H1 (cell line): ENCODE measurements around the gene NMRK1. TPM values are rescaled to one million over a fixed set of nuclear protein-coding genes. Genes with fewer than 3 reads are reported as not detected.

Source experiments
- BACH1 ChIP-seq: IDR thresholded peaks from 2 replicates; pipeline ENCODE4 v1.6.1; 2012; ENCODE audit warnings: low read length, improper control_type of control experiment
- CEBPB ChIP-seq: IDR thresholded peaks from 2 replicates; pipeline ENCODE4 v1.6.1; 2012; ENCODE audit warnings: low read depth, low read length
- CHD1 ChIP-seq: IDR thresholded peaks from 2 replicates; pipeline ENCODE4 v1.6.1; 2012; ENCODE audit warnings: low read depth, low read length, improper control_type of control experiment
- CREB1 ChIP-seq: IDR thresholded peaks from 2 replicates; pipeline ENCODE4 v1.6.1; 2012; ENCODE audit warnings: inconsistent platforms
- EP300 ChIP-seq, 2 experiments: IDR thresholded peaks; 1 replicate in 1 of 2; 2 replicates in 1 of 2; pipeline ENCODE4 v1.6.1; 2011 to 2012; ENCODE audit warnings: low read depth in 2 of 2, low read length in 2 of 2, mild to moderate bottlenecking in 2 of 2, borderline replicate concordance in 1 of 2, inconsistent platforms in 1 of 2, moderate library complexity in 1 of 2
- HDAC2 ChIP-seq, 2 experiments: fragments of 300-600 bp in 1 of 2; sonication (generic) in 1 of 2; IDR thresholded peaks; 2 replicates each; pipeline ENCODE4 v1.6.1; 2011 to 2012; ENCODE audit warnings: low read depth in 2 of 2, low read length in 2 of 2, mild to moderate bottlenecking in 2 of 2, moderate library complexity in 2 of 2, borderline replicate concordance in 1 of 2, inconsistent platforms in 1 of 2
- KDM1A ChIP-seq: fragments of 200-600, 300-600 bp; sonication (generic); IDR thresholded peaks from 2 replicates; pipeline ENCODE4 v1.7.1; 2016; ENCODE audit warnings: mild to moderate bottlenecking, low read length, borderline replicate concordance
- MAFK ChIP-seq: IDR thresholded peaks from 2 replicates; pipeline ENCODE4 v1.6.1; 2012; ENCODE audit warnings: low read depth, mild to moderate bottlenecking, improper control_type of control experiment, low read length
- RAD21 ChIP-seq, 2 experiments: IDR thresholded peaks in 1 of 2; conservative IDR thresholded peaks in 1 of 2; 2 replicates each; pipeline ENCODE4 v1.6.1; 2011; ENCODE audit warnings: low read depth in 2 of 2, low read length in 2 of 2, improper control_type of control experiment in 1 of 2, inconsistent platforms in 1 of 2, mild to moderate bottlenecking in 1 of 2, moderate library complexity in 1 of 2
- SP4 ChIP-seq: IDR thresholded peaks from 2 replicates; pipeline ENCODE4 v1.6.1; 2012; ENCODE audit warnings: low read length, inconsistent platforms
- TCF12 ChIP-seq: IDR thresholded peaks from 2 replicates; pipeline ENCODE4 v1.6.1; 2011; ENCODE audit warnings: low read depth, mild to moderate bottlenecking, low read length
- polyA plus RNA-seq, 7 experiments: library from polyadenylated mRNA; depleted of rRNA in 3 of 7; stranded (reverse) in 5 of 7; unstranded in 2 of 7; fragments of >200 nt in 5 of 7; fragments of 200-250 nt in 2 of 7; gene quantifications; 1 replicate in 5 of 7; 2 replicates in 1 of 7; 4 replicates in 1 of 7; pipeline versions ENCODE4 v1.2.1 to v1.2.3, GENCODE V29; 2011 to 2013; ENCODE audit warnings: missing spikeins in 2 of 7, mixed read lengths in 2 of 7
- total RNA-seq: library from RNA; stranded (reverse); fragmentation: NEBNext Ultra II Directional; extraction: Animal tissue kit (Norgen Biotek cat#: 25700); gene quantifications from 2 replicates; pipeline ENCODE4 v1.2.1, GENCODE V29; 2021
- TF ChIP-seq, protein P1 (sequence below): fragments of 300-600 bp; sonication (generic); IDR thresholded peaks from 2 replicates; pipeline ENCODE4 v1.7.1; 2012; ENCODE audit warnings: low read length, moderate library complexity, mild to moderate bottlenecking, inconsistent platforms; ENCODE audit not compliant: insufficient replicate concordance

NMRK1 gene
- total and polyA plus RNA-seq, 2 of the 8 experiments (the other 6 are each of a cell fraction or from before 2014, with no cell fraction given): 5.8 to 8.1 TPM

DNA sequence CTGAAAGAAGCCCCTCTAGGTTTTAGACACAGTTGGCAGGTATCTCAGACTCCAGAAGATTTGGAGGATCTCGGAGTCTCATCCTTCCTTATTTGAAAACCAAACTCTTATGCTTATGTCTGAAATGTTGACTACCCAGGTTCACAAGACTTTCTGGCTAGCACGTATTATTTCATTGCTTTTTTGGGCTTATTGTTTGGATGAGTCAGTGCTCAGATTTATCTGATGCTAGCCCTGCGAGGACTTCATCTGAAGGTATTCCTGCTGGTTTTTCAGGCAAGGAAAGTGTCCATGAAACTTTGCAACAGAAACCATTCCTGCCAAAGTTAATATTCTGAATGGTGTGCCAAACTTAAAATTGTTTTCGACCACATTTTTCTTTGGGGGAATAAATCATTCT, 8.8 kb upstream of the NMRK1 start (continued):
- TF ChIP-seq, protein P1, sequence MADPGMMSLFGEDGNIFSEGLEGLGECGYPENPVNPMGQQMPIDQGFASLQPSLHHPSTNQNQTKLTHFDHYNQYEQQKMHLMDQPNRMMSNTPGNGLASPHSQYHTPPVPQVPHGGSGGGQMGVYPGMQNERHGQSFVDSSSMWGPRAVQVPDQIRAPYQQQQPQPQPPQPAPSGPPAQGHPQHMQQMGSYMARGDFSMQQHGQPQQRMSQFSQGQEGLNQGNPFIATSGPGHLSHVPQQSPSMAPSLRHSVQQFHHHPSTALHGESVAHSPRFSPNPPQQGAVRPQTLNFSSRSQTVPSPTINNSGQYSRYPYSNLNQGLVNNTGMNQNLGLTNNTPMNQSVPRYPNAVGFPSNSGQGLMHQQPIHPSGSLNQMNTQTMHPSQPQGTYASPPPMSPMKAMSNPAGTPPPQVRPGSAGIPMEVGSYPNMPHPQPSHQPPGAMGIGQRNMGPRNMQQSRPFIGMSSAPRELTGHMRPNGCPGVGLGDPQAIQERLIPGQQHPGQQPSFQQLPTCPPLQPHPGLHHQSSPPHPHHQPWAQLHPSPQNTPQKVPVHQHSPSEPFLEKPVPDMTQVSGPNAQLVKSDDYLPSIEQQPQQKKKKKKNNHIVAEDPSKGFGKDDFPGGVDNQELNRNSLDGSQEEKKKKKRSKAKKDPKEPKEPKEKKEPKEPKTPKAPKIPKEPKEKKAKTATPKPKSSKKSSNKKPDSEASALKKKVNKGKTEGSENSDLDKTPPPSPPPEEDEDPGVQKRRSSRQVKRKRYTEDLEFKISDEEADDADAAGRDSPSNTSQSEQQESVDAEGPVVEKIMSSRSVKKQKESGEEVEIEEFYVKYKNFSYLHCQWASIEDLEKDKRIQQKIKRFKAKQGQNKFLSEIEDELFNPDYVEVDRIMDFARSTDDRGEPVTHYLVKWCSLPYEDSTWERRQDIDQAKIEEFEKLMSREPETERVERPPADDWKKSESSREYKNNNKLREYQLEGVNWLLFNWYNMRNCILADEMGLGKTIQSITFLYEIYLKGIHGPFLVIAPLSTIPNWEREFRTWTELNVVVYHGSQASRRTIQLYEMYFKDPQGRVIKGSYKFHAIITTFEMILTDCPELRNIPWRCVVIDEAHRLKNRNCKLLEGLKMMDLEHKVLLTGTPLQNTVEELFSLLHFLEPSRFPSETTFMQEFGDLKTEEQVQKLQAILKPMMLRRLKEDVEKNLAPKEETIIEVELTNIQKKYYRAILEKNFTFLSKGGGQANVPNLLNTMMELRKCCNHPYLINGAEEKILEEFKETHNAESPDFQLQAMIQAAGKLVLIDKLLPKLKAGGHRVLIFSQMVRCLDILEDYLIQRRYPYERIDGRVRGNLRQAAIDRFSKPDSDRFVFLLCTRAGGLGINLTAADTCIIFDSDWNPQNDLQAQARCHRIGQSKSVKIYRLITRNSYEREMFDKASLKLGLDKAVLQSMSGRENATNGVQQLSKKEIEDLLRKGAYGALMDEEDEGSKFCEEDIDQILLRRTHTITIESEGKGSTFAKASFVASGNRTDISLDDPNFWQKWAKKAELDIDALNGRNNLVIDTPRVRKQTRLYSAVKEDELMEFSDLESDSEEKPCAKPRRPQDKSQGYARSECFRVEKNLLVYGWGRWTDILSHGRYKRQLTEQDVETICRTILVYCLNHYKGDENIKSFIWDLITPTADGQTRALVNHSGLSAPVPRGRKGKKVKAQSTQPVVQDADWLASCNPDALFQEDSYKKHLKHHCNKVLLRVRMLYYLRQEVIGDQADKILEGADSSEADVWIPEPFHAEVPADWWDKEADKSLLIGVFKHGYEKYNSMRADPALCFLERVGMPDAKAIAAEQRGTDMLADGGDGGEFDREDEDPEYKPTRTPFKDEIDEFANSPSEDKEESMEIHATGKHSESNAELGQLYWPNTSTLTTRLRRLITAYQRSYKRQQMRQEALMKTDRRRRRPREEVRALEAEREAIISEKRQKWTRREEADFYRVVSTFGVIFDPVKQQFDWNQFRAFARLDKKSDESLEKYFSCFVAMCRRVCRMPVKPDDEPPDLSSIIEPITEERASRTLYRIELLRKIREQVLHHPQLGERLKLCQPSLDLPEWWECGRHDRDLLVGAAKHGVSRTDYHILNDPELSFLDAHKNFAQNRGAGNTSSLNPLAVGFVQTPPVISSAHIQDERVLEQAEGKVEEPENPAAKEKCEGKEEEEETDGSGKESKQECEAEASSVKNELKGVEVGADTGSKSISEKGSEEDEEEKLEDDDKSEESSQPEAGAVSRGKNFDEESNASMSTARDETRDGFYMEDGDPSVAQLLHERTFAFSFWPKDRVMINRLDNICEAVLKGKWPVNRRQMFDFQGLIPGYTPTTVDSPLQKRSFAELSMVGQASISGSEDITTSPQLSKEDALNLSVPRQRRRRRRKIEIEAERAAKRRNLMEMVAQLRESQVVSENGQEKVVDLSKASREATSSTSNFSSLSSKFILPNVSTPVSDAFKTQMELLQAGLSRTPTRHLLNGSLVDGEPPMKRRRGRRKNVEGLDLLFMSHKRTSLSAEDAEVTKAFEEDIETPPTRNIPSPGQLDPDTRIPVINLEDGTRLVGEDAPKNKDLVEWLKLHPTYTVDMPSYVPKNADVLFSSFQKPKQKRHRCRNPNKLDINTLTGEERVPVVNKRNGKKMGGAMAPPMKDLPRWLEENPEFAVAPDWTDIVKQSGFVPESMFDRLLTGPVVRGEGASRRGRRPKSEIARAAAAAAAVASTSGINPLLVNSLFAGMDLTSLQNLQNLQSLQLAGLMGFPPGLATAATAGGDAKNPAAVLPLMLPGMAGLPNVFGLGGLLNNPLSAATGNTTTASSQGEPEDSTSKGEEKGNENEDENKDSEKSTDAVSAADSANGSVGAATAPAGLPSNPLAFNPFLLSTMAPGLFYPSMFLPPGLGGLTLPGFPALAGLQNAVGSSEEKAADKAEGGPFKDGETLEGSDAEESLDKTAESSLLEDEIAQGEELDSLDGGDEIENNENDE: no peak
- TF ChIP-seq HDAC2 (IDR thresholded peaks at IDR 0.05; ENCODE audit: borderline replicate concordance in 1 of 2, low read depth in 2 of 2, low read length in 2 of 2) (no peak), CHD1 (no peak), SP4 (no peak), EP300 (IDR thresholded peaks at IDR 0.05; ENCODE audit: borderline replicate concordance in 1 of 2, low read depth in 2 of 2, low read length in 2 of 2) (no peak), CEBPB (no peak), MAFK (no peak), KDM1A (no peak), BACH1 (no peak), RAD21 (IDR thresholded peaks at IDR 0.05 in 1 of 2, conservative IDR thresholded peaks at IDR 0.05 in 1 of 2; ENCODE audit: low read depth in 2 of 2, low read length in 2 of 2) (no peak), TCF12 (no peak), CREB1 (no peak)
